GM12873 (cell line): ENCODE results near the gene CARMIL1.

Source experiments
- TF ChIP-seq, protein P1 (sequence below): IDR thresholded peaks from 2 replicates; pipeline ENCODE4 v1.5.1; 2012; ENCODE audit warnings: low read depth, mild to moderate bottlenecking, moderate library complexity, low read length, control low read depth; ENCODE audit not compliant: insufficient read depth; ENCODE audit errors: missing control alignments

Gene CARMIL1

DNA sequence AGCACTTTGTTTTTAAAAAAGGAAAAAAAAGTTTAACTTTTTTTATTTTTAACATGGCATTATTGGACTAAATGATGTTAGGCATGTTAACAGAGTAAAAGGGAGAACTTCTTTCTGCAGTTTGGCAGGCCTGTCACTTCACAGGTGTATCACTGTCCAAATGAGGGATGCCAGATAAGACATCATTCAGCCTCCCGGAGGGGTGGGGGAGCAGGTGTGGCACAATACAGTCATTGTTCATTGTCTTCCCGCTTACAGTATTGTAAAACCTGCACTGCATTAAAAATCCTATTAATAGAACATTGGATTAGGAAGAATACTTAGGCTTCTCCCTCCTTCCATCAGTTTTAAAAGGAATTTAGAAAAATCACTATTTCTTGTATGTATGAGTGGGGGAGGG, 80.7 kb downstream of the CARMIL1 start:
- TF ChIP-seq, protein P1, sequence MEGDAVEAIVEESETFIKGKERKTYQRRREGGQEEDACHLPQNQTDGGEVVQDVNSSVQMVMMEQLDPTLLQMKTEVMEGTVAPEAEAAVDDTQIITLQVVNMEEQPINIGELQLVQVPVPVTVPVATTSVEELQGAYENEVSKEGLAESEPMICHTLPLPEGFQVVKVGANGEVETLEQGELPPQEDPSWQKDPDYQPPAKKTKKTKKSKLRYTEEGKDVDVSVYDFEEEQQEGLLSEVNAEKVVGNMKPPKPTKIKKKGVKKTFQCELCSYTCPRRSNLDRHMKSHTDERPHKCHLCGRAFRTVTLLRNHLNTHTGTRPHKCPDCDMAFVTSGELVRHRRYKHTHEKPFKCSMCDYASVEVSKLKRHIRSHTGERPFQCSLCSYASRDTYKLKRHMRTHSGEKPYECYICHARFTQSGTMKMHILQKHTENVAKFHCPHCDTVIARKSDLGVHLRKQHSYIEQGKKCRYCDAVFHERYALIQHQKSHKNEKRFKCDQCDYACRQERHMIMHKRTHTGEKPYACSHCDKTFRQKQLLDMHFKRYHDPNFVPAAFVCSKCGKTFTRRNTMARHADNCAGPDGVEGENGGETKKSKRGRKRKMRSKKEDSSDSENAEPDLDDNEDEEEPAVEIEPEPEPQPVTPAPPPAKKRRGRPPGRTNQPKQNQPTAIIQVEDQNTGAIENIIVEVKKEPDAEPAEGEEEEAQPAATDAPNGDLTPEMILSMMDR, result no peak

DNA sequence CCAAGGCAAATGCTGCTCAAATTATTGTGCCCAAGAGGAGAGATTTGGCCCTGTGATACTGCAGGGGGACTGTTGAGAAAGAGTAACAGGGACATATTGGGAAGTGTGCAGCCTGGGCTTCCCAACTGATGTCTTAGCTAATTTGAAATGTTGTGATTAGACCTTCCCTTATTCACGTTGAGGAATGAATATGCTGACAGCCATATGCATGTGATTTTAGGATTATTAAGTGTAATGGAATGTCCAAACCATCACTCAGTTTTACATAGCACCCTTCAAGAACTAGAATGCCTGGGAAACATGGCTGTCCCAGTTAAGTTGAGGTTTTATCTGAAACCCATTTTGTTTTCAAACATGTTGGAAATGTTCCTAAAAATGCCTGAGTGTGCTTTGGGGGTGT, 81.4 kb downstream of the CARMIL1 start:
- TF ChIP-seq, protein P1, result no peak

DNA sequence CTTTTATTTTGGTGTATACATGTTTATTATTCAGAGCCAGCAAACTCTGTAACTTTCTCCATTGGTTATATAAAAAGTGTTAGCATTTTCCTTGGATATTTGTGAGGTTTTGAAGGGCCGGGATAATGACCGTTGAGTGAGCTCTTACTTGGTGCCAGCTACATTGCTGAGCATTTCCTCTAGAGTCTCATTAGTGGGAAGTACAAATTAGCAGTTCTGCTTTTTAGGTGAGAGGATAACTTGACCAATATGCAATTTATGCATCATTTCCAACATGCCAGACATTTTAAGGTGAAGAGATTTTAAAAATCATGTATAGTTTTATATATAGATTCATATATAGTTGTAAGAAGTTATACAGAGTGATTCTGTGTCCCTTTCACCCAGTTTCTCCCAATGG, 84.3 kb downstream of the CARMIL1 start:
- TF ChIP-seq, protein P1, result no peak

DNA sequence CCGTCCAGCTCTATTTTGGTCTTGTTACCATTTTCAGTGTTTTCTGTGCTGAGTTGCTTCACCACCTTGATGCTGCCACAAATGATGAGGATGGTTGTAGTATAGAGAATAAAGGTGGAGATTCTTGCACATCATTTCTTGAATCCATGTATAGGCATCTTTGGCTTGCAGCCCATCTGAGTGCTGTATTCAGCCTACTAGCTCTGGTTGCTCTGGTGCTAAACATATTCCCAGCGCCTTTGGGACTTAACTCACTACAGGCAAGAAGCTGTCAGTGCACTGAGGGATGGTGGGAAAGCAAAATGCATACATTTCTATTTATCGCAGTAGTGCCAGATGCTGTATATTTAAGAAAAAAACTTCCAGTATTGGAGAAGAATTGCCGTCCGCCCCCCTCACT, 86.0 kb downstream of the CARMIL1 start:
- TF ChIP-seq, protein P1, result no peak

DNA sequence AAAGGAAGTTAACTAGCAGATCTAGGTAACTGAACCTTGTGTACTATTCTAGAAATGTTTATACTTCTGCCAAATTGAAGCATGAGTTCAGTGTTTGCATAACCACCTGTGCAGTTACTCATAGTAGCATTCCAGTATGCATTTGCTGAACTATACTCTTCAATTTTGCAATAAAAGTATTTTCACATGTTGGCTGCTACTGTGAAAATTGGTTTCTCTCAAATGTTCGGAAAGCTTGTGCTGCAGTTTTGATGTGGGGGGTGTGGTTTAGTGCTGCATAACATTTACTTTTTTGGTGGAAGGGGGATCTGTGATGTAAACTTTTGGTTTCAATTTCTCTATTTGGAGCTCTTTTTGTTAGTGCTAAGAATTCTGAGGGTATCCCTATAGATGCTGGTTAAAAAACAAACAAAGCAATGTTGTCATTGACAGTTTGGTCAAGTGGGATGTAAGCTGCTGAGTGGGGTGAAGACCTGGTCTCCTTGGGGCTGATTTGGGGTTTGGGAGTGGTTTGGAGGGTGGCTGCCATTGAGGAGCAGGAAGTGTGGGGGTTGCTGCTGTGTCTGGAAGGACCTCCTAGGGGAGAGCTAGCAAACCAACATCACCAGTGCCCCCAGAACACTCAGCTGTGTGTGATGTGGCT, 87.8 kb downstream of the CARMIL1 start:
- TF ChIP-seq, protein P1, result no peak

DNA sequence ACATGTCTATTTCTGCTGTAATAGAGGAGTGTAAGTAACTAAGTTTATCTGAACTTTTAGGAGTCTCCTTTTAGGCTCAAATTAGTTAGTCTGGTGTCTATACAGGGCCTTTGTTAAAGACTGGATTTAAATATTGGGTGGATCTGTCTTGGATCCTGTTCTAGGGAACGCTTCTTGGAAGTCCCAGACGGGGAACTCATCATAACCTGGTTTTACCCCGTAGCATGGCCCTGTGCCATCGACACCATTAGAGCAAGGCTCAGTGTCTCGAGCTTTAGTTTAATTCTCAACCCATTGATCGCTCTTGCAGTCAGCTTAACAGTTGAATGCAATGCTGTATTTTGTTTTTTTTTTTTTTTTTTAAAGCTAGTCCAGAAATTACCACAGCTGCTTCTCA, 89.9 kb downstream of the CARMIL1 start:
- TF ChIP-seq, protein P1, result no peak

DNA sequence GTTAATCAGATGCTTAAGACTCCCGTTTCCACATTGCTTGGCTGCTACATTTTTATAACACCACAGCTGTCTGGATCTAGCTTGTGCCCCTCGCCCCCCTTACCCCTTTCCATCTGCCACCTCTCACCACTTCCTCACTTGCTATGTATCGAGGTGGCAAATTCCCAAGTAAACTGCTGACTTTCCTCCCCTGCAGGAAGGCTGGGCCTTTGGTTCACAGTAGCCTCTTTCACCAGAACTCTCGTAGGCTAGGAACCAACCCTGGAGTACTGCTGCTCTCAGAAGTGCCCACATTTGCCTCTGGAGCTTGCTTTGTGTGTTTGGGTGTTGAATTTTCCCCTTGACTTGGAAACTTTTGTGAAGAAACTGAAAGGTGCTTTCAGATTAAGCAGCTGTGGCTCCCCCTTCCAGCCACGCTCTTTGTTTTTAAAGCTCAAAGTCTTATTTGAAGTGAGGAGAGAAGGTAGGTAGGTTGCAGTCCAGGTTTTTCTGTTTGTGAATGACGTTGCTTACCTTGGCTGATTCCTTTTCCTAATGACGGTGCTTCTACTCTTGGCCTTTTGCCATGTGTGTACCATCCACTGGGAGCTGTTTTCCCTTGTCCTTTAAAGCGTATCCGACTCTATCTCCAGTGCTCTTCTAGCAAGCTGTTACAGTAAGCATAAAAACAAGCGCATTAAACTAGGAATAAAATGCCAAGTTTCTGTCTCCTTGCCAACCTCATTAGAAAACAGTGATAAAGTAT, 90.4 kb downstream of the CARMIL1 start:
- TF ChIP-seq, protein P1, result no peak
